NCI-H510A treated with DMSO at 0.1 percent for 48 hours (cell line): ENCODE measurements around the gene ACOT11.
"Not testable (repeated sequence)": the region's sequence is repeated elsewhere in the genome, so short reads cannot be mapped to it uniquely, and the experiment has no call there.

Source experiments
- DNase-seq: peaks from one replicate; lab custom pipeline; 2025; lab: John Stamatoyannopoulos, UW

The ACOT11 gene

DNA sequence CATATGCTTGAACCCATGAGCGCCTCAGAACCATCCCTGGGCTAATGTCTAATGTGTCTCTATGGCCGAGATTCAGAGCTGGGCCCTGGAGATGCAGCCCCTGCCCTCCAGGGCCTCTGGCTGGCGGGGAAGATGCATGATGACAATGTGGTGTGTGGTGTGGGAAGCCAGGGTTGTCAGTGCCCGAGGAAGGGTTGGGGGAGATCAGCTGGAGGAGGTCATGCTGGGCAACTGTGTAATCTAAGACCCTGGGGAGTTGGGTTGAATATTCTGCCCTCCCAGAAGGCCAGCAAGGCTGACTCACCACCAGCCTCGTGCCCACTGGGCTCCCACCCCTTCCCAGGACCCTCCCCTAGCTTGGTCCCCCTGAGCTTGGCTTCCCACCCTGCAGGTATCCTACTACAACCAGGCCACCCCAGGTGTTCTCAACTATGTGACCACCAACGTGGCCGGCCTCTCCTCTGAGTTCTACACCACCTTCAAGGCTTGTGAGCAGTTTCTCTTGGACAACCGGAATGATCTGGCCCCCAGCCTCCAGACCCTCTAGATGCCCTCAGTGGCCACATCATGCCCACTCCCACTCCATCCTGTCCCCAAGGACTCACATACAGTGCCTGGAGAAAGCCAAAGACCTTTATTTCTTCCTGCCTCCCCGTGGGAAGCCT lies 60.7 kb downstream of the ACOT11 start:
- DNase-seq = no peak

- no peak for DNase-seq
Measured at GRCh38 chr1:54609301-54609921, 61.4 kb downstream of the ACOT11 start.

DNA sequence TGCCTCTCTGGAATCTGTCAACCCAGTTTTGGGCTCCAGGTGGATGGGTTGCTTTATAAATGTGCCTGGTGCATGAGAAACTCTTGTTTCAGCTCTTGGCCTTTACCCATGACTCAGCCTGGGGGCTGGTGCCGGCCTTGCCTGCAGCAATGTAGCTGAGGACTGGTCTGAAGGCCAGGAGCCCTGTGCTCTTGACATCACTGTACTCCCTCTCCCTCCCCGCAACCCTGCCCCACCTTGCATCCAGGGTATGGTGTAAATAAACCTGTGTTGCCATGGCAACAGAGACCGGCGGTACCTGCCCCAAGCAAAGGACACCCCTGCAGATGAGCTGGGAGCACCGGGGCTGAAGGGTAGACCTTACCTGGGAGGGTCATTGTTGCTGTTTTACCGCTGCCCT lies 62.0 kb downstream of the ACOT11 start:
- DNase-seq = no peak

- DNase-seq = no peak
Measured at GRCh38 chr1:54610601-54611580, 62.9 kb downstream of the ACOT11 start.

DNA sequence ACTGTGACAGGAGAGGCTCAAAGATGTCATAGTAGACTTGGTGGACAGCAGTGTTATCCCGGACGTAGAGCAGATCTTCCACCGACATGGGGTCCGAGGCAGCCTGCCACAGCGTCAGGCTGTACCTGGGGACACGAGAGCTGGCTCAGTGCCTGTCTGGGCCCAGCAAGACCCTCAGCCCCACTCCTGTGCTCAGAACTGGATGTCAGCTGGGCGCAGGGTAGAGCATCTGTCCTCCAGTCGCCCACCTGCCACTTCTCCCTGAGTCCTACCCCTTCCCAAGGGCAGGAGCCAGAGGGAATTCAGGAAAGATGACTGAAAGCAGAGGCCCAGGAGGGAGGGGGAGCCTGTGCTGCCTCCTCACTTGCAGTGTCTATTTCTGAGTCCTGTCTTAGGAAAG lies 63.6 kb downstream of the ACOT11 start:
- DNase-seq = no peak

- DNase-seq = no peak
Measured at GRCh38 chr1:54614024-54614423, 66.0 kb downstream of the ACOT11 start.

GRCh38 chr1:54614563-54614962 lies 66.5 kb downstream of the ACOT11 start:
- no peak for DNase-seq

GRCh38 chr1:54615531-54616279 lies 67.7 kb downstream of the ACOT11 start:
- DNase-seq = no peak

DNA sequence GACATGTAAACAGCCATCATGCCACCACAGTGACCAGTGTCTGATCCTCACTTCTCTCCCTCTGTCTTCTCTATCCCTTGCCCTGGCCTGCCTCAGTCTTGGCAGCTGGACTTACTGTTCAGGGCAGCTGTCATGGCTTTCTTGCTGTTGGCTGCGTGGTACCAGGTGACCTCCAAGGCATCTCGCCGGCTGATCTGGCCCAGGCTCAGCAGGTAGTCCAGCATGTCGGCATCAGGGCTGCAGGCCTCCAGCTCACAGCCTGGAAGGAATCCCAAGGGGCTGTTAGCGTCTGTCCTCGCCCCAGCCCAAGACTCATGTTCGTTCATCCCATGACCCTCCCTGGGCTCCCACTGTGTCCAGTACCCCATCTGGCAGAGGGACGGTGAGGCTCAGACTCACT lies 71.7 kb downstream of the ACOT11 start:
- DNase-seq = no peak

DNA sequence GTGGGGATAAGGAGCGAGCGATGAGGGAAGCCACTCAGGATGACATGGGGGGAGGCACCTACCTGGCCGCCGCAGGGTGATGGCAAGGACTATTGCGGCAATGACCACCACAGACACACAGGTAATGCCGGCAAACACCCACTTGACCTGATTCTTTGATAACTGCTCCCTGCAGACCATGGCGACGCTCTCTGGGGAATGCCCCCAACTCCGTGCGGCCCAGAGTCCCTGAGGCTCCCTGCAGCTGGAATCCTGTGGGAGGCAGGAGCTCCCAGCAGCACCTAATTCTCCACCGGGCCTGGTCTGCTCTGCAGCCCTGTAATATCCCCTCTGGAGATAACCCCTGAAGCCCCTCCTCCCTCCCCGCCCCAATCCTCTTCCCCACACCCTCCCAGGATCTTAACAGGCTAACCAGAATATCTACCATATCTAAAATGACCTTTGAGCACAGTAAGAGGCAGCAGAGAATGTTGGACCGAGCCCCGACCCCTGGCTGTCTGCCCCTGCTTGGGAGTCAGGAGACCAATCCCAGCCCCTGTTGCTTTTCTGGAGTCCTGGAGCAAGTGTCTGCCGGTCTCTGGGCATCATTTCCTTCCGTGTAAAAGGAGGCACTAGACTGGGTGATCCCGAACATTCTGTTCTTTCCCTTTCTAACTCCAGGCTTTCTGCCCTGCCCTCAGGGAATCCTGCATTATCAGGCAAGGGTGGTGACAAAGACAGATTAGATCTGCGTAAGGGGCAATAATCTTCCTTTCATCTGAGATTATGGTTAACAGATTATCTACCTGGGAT lies 75.4 kb downstream of the ACOT11 start, which contains the start of gene FAM151A:
Gene FAM151A (minus strand): TSS at position 310 of the 792 bp plus-strand sequence. CDS start 130 bp downstream, at position 180.
- DNase-seq = no peak

- DNase-seq = no peak
Measured at GRCh38 chr1:54624466-54625464, 76.7 kb downstream of the ACOT11 start.

GRCh38 chr1:54627196-54627595 lies 79.2 kb downstream of the ACOT11 start:
- DNase-seq = no peak

GRCh38 chr1:54635804-54636203 lies 87.8 kb downstream of the ACOT11 start:
- not testable (repeated sequence) for DNase-seq

GRCh38 chr1:54636461-54637446 lies 88.7 kb downstream of the ACOT11 start:
- not testable (repeated sequence) for DNase-seq

DNA sequence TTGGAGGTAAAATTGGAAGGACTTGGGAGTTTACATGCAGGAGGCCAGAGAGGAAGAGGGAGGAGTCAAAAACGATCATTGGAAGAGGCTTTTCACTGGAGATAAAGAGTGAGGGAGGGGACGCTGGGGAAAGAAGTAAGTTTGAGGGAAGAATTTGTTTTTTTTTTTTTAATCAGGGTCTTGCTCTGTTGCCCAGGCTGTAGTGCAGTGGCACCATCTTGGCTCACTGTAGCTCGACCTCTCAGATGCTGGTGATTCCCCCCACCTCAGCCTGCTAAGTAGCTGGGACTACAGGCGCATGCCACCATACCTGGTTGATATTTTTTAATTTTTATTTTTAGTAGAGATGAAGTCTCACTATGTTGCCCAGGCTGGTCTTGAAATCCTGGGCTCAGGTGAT lies 92.3 kb downstream of the ACOT11 start:
- DNase-seq = no peak

GRCh38 chr1:54640863-54641836 lies 93.1 kb downstream of the ACOT11 start, which contains the start of gene MROH7:
Gene MROH7 (plus strand): TSS chr1:54641786. CDS start chr1:54652927, 11,141 bp downstream.
- no peak for DNase-seq

- no peak for DNase-seq
Measured at GRCh38 chr1:54643736-54644135, 95.7 kb downstream of the ACOT11 start.
